Activated gamma-delta T cell treated with Interleukin-2 at 50 U/mL for 16 hours (primary cell): ENCODE data around the gene SCYGR1.
"Not testable (repeated sequence)": the region's sequence is repeated elsewhere in the genome, so short reads cannot be mapped to it uniquely, and the experiment has no call there.

Experiments
- DNase-seq: peaks from one replicate; pipeline ENCODE4 v3.0.0-alpha.2; 2020

Gene SCYGR1

DNA sequence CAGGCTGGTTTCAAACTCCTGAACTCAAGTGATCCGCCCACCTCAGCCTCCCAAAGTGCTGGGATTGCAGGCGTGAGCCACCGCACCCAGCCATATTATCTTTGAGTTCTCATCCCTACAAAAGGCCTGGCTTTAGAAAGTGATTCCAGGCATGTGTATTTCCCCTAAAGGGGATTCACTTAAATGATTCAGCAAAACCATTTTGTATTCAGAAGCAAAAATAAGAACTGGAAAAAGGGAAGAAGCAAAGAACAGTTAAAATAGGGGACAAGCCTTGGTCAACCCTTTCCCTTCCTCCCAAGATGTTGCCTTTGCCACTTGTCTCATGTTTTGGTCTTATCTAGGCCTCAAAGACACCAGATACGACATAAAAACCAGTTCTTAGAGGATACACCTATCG is 19.2 kb downstream of the SCYGR1 start:
- no peak for DNase-seq

DNA sequence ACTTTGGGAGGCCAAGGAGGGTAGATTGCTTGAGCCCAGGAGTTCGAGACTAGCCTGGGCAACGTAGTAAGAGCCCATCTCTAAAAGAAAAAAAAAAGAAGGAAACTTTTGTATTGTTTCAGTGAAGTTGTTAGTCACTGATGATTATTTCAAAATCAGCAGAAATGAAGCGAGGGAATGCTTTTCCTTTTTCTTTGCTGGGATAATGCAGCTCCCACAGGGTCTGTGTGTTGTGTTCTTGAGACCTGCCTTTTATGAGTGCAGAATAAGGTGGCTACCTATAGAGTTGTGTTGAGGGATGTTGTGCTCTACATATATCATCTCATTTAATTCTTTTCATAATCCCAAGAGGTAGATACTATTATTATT is 20.3 kb downstream of the SCYGR1 start:
- no peak for DNase-seq

DNA sequence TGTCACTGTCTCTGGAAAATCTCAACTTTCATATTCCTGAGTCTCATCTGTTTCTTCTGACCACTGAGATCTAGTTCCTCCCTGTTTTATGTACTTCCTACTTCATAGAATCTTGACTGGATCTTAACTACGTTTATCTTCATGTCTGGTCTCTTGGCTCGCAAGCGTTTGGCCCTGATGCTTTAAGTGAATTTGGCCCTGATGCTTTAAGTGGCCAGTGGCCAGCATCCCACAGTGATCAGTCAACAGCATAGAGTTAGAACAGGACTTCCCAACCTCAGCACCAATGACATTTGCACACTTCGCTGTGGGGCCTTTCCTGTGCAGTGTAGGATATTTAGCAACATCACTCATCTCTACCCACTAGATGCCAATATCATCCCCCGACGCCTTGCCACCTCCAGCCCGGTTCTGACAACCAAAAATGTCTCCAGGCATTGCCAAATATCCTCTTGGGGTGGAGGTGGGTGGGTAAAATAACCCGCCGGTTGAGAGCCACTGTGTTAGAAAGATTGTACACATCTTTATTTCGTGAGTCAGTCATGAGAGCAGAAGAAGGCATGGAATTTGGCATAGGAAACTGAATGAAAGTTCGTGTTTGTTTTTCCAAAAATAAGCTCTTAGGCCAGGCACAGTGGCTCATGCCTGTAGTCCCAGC is 20.9 kb downstream of the SCYGR1 start:
- DNase-seq = no peak

DNA sequence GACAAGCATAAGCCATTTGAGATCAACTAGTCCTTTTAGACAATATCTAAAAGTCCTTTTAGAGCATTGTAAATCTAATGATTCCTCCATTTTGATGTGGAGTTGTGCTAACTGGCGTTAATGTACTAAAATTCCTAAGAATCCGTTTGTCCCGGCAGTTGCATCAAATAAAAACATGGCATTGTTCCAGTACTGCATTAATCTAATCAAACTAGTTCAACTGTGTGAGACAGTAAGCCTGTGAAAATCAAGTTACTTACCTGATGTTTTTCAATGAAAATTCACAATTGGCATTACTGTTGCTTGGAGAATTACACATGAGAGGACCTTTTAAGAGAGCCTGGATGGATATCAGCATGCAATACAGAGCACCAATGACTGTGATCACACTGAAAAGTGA is 21.9 kb downstream of the SCYGR1 start:
- DNase-seq = no peak

DNA sequence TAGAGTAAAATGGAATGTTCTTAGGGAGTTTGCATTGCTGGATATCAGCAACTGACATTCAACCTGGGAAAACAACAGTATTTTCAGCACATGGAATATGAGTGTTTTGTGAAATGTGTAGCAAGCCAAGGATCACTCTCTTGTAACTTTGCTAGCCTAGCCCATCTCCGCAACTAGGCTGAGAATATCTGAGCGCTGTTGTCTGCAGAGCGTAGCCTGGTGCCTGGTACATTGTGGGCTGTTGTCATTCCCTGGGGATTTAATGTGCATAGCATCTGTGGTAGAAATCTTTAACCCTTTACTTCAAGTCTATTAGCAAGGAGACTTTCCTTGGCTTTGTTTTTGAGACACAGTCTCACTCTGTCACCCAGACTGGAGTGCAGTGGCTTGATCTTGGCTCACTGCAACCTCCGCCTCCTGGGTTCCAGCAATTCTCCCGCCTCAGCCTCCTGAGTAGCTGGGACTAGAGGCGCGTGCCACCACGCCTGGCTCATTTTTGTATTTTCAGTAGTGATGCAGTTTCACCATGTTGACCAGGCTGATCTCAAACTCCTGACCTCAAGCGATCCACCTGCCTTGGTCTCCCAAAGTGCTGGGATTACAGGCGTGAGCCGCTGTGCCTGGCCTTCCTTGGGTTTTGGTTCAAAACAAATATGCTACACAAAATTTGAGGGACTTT is 23.0 kb downstream of the SCYGR1 start:
- DNase-seq = not testable (repeated sequence)

GRCh38 chr2:227363756-227364155 is 24.0 kb downstream of the SCYGR1 start:
- no peak for DNase-seq

DNA sequence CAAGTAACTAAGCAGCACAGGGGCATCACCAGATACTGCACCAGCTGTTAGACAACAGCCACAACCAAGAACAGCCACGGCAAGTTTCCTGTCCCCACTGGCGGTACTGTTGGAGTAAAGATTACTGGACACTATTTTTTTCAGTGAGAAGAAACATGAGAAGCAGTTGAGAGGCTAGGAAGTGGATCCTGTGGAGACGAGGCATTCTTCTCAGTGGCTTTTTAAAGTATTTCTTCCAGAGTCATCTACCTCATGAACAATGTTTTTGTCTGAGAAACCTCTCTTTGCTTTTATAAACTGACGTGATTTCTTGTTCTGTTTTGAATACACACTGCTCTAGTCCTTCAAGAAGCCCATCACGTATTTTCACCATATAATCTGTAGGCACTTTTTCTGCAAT is 27.4 kb downstream of the SCYGR1 start:
- DNase-seq = no peak

DNA sequence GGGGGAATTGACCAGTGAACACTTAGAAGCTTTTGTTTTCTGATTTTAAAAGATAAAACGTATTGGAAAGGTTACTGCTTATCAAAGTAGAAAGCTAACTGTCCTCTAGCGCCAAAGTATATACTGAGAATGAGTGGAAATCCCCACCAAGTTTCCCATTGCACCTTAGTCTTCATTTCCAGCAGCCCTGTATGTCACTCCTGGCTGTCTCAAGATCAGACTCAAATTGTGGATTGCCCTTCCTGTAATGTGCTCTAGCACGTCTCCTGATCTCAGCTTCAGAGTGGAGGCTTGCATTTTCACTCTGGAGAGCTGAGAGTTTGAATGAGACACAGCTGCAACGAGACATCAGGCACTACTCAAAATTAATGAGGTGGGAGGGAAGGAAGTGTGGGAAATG is 36.1 kb downstream of the SCYGR1 start:
- DNase-seq = no peak

DNA sequence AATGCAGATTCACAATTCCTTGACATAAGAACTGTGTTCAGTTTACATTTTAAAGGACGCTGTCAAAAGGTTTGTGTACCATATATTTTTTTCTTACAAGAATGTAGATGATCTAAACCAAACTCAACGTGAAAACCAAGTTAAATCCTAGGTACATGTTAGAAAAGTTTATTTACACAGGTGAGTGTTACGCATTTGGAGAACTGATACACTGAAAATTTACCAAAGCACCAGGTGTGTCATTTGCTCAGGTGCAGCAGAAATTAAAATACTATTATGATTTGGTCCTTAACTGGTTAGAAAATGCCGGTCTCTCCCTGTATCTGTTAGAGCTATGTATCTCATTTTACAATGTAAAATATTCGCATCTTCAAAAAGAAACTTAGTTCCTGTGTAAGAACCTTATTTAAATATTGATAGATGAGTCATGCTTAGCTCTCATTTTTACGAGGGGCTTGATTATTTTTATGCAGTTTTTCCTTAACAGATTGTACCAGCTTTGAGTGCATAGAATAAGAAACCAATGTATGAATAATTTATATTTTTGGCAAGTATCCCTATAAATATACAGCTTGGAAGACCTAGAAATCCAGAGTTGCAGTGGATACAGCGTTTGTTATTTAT is 37.6 kb downstream of the SCYGR1 start:
- DNase-seq = no peak

DNA sequence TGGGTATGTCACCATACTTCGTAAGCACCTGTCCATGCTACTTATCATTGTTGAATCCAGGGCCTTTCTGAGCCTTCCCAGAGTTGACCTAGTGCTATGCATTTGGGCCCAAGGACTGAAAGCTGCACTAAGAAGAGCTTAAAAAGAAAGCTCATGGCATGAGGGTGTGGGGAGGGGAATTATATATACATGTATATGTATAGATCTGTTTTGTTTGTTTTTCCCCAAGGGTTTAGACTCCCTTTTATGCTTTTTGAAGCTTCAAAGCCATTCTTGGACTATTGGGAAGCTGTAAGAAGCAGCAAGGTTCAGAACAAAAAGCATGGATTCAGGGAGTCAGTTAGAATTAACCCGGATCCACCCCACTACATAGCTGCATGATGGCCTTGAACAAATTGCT is 39.4 kb downstream of the SCYGR1 start:
- DNase-seq = no peak

DNA sequence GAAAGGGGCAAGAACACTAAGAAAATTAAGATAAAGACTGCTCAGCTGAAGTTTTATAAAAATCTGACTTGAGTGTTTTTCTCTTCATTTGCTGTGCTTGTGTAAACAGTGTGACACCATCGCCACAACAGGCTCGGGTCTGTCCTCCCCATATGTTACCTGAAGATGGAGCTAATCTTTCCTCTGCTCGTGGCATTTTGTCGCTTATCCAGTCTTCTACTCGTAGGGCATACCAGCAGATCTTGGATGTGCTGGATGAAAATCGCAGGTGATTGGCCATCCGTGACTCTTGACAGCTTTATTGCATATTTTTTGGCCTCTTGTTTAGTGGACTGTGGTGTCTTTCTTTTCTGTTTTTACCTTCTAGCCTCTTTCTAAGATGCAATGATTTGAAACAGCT is 40.6 kb downstream of the SCYGR1 start:
- no peak for DNase-seq

DNA sequence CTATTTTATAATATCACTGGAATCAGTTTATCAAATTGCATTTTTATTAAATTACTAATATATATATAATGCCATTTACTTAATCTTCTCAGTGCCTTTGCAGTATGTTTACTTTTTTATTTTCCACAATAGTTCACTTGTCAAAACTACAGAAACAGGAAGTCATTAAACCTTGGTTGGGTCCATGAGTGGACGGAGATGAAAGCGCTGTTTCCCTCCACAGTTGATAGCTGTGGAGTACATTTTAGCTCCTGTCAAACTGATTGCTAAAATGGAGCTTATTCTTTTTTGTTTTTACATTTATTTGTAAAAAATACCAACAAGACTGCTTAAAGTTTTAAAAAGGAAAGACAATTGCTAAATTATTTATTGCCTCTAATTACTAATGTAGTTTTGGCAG is 43.5 kb downstream of the SCYGR1 start:
- DNase-seq = no peak

DNA sequence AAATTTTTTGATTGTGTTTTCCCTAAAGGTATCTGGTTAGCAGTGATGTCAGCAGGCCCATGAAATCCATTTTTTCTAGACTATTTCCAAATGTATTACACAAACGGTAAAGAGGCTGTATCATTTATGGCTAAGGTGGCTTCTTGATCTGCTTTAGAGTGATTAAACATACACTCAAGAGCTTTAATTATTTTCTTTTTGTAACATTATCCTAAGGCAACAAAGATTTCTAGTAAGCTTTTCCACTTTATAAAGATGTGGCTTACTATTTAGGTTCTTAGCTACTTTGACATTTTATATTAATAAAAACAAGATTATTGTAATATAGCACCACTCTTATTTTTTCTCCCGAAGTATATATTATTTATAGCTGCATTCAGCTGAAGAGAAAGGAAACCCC is 46.2 kb downstream of the SCYGR1 start:
- DNase-seq = no peak

- no peak for DNase-seq
These were observed 47.6 kb downstream of the SCYGR1 start for GRCh38 chr2:227340106-227340505.

DNA sequence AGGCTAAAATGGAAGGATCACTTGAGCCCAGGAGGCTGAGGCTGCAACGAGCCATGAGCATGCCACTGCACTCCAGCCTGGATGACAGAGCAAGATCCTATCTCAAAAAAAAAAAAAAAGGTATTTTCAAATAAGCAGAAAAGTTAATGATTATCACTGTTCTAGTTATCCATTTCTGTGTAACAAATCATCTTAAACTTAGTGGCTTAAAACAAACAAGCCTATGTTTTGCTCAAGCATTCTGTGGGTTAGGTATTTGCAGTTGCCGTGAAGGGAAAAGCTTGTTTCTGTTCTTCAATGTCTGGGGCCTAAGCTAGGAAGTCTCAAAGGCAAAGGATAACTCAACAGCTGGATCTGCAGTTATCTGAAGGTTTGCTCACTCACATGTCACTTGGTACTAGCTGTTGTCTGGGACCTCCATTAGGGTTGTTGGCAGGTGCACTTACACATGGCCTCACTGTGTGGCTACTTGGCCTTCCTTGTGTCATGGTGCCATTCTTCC is 48.6 kb downstream of the SCYGR1 start:
- no peak for DNase-seq
